Mammary epithelial cell (primary cell): ENCODE results near the gene IFNA7.
"Not testable (repeated sequence)": the region's sequence is repeated elsewhere in the genome, so short reads cannot be mapped to it uniquely, and the experiment has no call there.

ENCODE experiments used
- EZH2 ChIP-seq: IDR thresholded peaks from 2 replicates; pipeline ENCODE4 v1.6.1; 2012; ENCODE audit warnings: low read length, inconsistent platforms, borderline replicate concordance
- TF ChIP-seq, protein P1 (sequence below), 2 donors: IDR thresholded peaks in 1 of 2; conservative IDR thresholded peaks in 1 of 2; 2 replicates each; pipeline ENCODE4 v1.5.1; 2011 to 2012; ENCODE audit warnings: inconsistent platforms in 2 of 2, low read length in 2 of 2, mild to moderate bottlenecking in 2 of 2, control low read depth in 1 of 2, low read depth in 1 of 2; ENCODE audit not compliant: insufficient read depth in 1 of 2; ENCODE audit errors: extremely low read depth in 1 of 2

DNA sequence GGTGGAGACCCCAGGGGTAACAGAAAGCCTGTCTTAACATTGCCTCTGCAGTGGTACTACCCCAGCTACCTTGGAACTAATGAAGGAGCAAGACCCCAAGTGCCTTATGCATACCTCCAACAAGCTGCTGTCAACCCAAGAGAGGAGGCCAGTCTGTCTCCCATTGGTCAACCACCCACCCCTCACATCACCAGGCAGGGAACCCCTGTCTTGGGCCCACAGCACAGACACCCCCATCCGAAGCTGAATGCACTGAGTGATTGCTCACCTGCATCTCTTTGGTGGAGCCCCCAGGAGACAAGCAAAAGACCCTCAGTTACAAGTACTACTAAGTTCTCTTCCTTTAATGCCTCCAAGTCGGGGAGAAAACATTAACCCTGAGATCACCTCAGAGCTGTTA, 10.2 kb upstream of the IFNA7 start:
- TF ChIP-seq, protein P1, sequence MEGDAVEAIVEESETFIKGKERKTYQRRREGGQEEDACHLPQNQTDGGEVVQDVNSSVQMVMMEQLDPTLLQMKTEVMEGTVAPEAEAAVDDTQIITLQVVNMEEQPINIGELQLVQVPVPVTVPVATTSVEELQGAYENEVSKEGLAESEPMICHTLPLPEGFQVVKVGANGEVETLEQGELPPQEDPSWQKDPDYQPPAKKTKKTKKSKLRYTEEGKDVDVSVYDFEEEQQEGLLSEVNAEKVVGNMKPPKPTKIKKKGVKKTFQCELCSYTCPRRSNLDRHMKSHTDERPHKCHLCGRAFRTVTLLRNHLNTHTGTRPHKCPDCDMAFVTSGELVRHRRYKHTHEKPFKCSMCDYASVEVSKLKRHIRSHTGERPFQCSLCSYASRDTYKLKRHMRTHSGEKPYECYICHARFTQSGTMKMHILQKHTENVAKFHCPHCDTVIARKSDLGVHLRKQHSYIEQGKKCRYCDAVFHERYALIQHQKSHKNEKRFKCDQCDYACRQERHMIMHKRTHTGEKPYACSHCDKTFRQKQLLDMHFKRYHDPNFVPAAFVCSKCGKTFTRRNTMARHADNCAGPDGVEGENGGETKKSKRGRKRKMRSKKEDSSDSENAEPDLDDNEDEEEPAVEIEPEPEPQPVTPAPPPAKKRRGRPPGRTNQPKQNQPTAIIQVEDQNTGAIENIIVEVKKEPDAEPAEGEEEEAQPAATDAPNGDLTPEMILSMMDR (conservative IDR thresholded peaks at IDR 0.05 in 1 of 2, IDR thresholded peaks at IDR 0.05 in 1 of 2; ENCODE audit: extremely low read depth in 1 of 2, insufficient read depth in 1 of 2, low read depth in 1 of 2, low read length in 2 of 2), result not testable (repeated sequence)
- not testable (repeated sequence) for TF ChIP-seq EZH2
